Gastrocnemius medialis (tissue), 4 donors: ENCODE data around the gene ZNF414. TPM values are rescaled to one million over a fixed set of nuclear protein-coding genes. Genes with fewer than 3 reads are reported as not detected.

Experiments
- ATAC-seq, 2 donors: fragments of 150-250 bp; one replicate each; pipeline ENCODE4 v1.9.1; 2016
- DNase-seq, 2 donors: peaks; one replicate each; pipeline ENCODE4 v3.0.0-alpha.2; 2019
- H3K27ac ChIP-seq, 4 donors: fragments of 200-600 bp; sonication (generic); 1 replicate in 1 of 4; 2 replicates in 3 of 4; pipeline ENCODE4 v1.5.1; 2016 to 2018; ENCODE audit warnings: mild to moderate bottlenecking in 2 of 4, moderate library complexity in 1 of 4
- H3K27me3 ChIP-seq, 3 donors: fragments of 200-600 bp; sonication (generic) in 2 of 3; 1 replicate in 1 of 3; 2 replicates in 2 of 3; pipeline versions ENCODE4 v1.5.1 to v1.6.0; 2016 to 2019; ENCODE audit warnings: mild to moderate bottlenecking in 1 of 3, moderate library complexity in 1 of 3
- H3K36me3 ChIP-seq, 2 donors: fragments of 200-600 bp; sonication (generic) in 1 of 2; one replicate each; pipeline ENCODE4 v1.5.1; 2017 to 2018
- H3K4me1 ChIP-seq, 2 donors: fragments of 200-600 bp; sonication (generic) in 1 of 2; one replicate each; pipeline ENCODE4 v1.5.1; 2016 to 2017; ENCODE audit warnings: mild to moderate bottlenecking in 2 of 2
- H3K4me3 ChIP-seq, 4 donors: fragments of 200-600 bp; sonication (generic) in 3 of 4; 1 replicate in 1 of 4; 2 replicates in 3 of 4; pipeline ENCODE4 v1.5.1; 2016 to 2019; ENCODE audit warnings: mild to moderate bottlenecking in 2 of 4
- H3K9me3 ChIP-seq, 3 donors: fragments of 200-600 bp; sonication (generic) in 2 of 3; 1 replicate in 1 of 3; 2 replicates in 2 of 3; pipeline ENCODE4 v1.5.1; 2016 to 2019
- POLR2A ChIP-seq, 2 donors: fragments of 450-650 bp; IDR thresholded peaks; one replicate each; pipeline ENCODE4 v1.6.1; 2017; ENCODE audit warnings: antibody characterized with exemption in 2 of 2, mild to moderate bottlenecking in 2 of 2, moderate library complexity in 2 of 2
- in situ Hi-C, 4 donors: fragments of 200-750 bp; cut with MboI; loops; one replicate each; pipeline versions ENCODE4 v1.15.0 to v1.8.0; 2017; ENCODE audit warnings: low sequenced_read_pairs in 4 of 4
- intact Hi-C: fragments of 100-400 bp; cut with DNase I; formaldehyde crosslinking; loops from one replicate; pipeline ENCODE4 v1.15.1; 2023; ENCODE audit warnings: low total_unique reads
- total RNA-seq, 4 donors: library from RNA; depleted of rRNA; stranded (reverse); fragments of >200 nt; gene quantifications; one replicate each; pipeline versions ENCODE4 v1.1.0 to v1.2.3, GENCODE V29; 2016
- TF ChIP-seq, protein P1 (sequence below), 5 experiments: fragments of 450-650 bp in 3 of 5; fragments of 200-600 bp in 2 of 5; sonication (generic) in 2 of 5; IDR thresholded peaks in 4 of 5; conservative IDR thresholded peaks in 1 of 5; 1 replicate in 4 of 5; 2 replicates in 1 of 5; pipeline ENCODE4 v1.5.1; 2016 to 2019; ENCODE audit warnings: antibody characterized with exemption in 5 of 5, mild to moderate bottlenecking in 3 of 5, moderate library complexity in 3 of 5

ZNF414 gene
- total RNA-seq, 4 donors from 2014 or later, result 4.7 to 13.3 (median 6.9) TPM

DNA sequence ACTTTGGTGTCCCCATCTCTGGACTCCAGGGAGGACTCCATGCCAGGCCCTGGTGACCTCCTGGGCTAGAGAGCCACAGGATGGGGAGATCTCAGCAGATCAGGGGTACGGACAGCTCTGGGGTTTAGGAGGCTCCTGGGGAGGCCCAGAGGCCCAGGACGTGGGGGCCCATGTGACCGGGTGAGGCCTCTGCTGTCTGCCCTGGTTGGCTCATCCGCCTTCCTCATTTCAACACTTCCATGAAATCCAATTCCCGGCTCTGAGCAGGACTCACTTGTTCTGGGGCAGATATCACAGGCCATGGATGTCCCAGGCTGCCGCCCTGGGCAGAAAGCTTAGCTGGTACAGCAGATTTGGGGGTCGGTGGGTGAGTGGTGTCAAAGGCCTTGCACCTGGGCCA is 10.5 kb downstream of the ZNF414 start:
- DNase-seq, result no peak
- peaks cover 5 to 11% of the 10 kb centered on the region in 2 donors for H3K4me1 ChIP-seq
- H3K36me3 ChIP-seq, result no peaks in the 10 kb centered on the region
- in situ Hi-C loops, result loop anchor here in 3 of 4 donors (10.0 kb wide), 2 partner anchors 89 to 149 kb away; partner anchors contain the start of gene MARCHF2 (in 2 of the 3)
- no peaks in the 10 kb centered on the region for H3K27me3 ChIP-seq
- H3K9me3 ChIP-seq, result no peaks in the 10 kb centered on the region
- no peak overlapping the region for H3K27ac ChIP-seq
- TF ChIP-seq, protein P1, sequence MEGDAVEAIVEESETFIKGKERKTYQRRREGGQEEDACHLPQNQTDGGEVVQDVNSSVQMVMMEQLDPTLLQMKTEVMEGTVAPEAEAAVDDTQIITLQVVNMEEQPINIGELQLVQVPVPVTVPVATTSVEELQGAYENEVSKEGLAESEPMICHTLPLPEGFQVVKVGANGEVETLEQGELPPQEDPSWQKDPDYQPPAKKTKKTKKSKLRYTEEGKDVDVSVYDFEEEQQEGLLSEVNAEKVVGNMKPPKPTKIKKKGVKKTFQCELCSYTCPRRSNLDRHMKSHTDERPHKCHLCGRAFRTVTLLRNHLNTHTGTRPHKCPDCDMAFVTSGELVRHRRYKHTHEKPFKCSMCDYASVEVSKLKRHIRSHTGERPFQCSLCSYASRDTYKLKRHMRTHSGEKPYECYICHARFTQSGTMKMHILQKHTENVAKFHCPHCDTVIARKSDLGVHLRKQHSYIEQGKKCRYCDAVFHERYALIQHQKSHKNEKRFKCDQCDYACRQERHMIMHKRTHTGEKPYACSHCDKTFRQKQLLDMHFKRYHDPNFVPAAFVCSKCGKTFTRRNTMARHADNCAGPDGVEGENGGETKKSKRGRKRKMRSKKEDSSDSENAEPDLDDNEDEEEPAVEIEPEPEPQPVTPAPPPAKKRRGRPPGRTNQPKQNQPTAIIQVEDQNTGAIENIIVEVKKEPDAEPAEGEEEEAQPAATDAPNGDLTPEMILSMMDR (IDR thresholded peaks at IDR 0.05 in 4 of 5, conservative IDR thresholded peaks at IDR 0.05 in 1 of 5), result no peak
- no peak for TF ChIP-seq POLR2A (IDR thresholded peaks at IDR 0.05)
- intact Hi-C loops, result no loop called here
- ATAC-seq, result no peak
- no peak overlapping the region for H3K4me3 ChIP-seq

GRCh38 chr19:8501981-8502380 is 12.0 kb downstream of the ZNF414 start:
- intact Hi-C loops, result no loop called here
- ATAC-seq (no peak), DNase-seq (no peak)
- no peak overlapping the region for H3K4me3 ChIP-seq
- peaks cover 5 to 11% of the 10 kb centered on the region in 2 donors for H3K4me1 ChIP-seq
- H3K27me3 ChIP-seq, result no peaks in the 10 kb centered on the region
- no peaks in the 10 kb centered on the region for H3K36me3 ChIP-seq
- in situ Hi-C loops, result loop anchor here in 3 of 4 donors (10.0 kb wide), 2 partner anchors 87 to 147 kb away; partner anchors contain the start of gene MARCHF2 (in 2 of the 3)
- TF ChIP-seq, protein P1 (IDR thresholded peaks at IDR 0.05 in 4 of 5, conservative IDR thresholded peaks at IDR 0.05 in 1 of 5), result no peak
- no peak for TF ChIP-seq POLR2A (IDR thresholded peaks at IDR 0.05)
- H3K27ac ChIP-seq, result no peak overlapping the region
- no peaks in the 10 kb centered on the region for H3K9me3 ChIP-seq

- Histone ChIP-seq H3K27me3 (no peaks in the 10 kb centered on the region), H3K27ac (no peak overlapping the region), H3K9me3 (no peaks in the 10 kb centered on the region), H3K4me1 (peaks cover 3 to 10% of the 10 kb centered on the region in 2 donors), H3K4me3 (no peak overlapping the region), H3K36me3 (no peaks in the 10 kb centered on the region)
- DNase-seq (no peak), ATAC-seq (no peak)
- TF ChIP-seq, protein P1 (IDR thresholded peaks at IDR 0.05 in 4 of 5, conservative IDR thresholded peaks at IDR 0.05 in 1 of 5), result no peak
- TF ChIP-seq POLR2A (IDR thresholded peaks at IDR 0.05), result no peak
- in situ Hi-C loops, result loop anchor here in 3 of 4 donors (10.0 kb wide), 2 partner anchors 87 to 147 kb away; partner anchors contain the start of gene MARCHF2 (in 2 of the 3)
- intact Hi-C loops, result no loop called here
These were observed 12.5 kb downstream of the ZNF414 start for GRCh38 chr19:8501516-8501915.

- intact Hi-C loops (no loop called here), in situ Hi-C loops (loop anchor here in 3 of 4 donors (10.0 kb wide), 2 partner anchors 85 to 145 kb away; partner anchors contain the start of gene MARCHF2 (in 2 of the 3))
- DNase-seq, result no peak
- no peak overlapping the region for H3K4me3 ChIP-seq
- no peaks in the 10 kb centered on the region for H3K36me3 ChIP-seq
- TF ChIP-seq, protein P1 (IDR thresholded peaks at IDR 0.05 in 4 of 5, conservative IDR thresholded peaks at IDR 0.05 in 1 of 5), result no peak
- no peak for TF ChIP-seq POLR2A (IDR thresholded peaks at IDR 0.05)
- no peaks in the 10 kb centered on the region for H3K9me3 ChIP-seq
- no peaks in the 10 kb centered on the region for H3K4me1 ChIP-seq
- no peak overlapping the region for H3K27ac ChIP-seq
- no peaks in the 10 kb centered on the region for H3K27me3 ChIP-seq
- no peak for ATAC-seq
These were observed 13.8 kb downstream of the ZNF414 start for GRCh38 chr19:8500158-8500557.
